OCI-LY1 (cell line): ENCODE measurements around the gene HOXC11.

Experiments used
- EZH2 ChIP-seq: fragments of 200-600 bp; sonication (generic), shearing (Covaris generic); IDR thresholded peaks from 2 replicates; pipeline ENCODE4 v1.8.0; 2017; ENCODE audit warnings: borderline replicate concordance, mixed run types, mild to moderate bottlenecking, antibody characterized with exemption, low read length, moderate library complexity, mixed read lengths
- TF ChIP-seq, protein P1 (sequence below): fragments of 200-600 bp; sonication (generic), shearing (Covaris generic); IDR thresholded peaks from 2 replicates; pipeline ENCODE4 v1.5.1; 2017; ENCODE audit warnings: mild to moderate bottlenecking, antibody characterized with exemption, low read length, moderate library complexity, mixed read lengths

DNA sequence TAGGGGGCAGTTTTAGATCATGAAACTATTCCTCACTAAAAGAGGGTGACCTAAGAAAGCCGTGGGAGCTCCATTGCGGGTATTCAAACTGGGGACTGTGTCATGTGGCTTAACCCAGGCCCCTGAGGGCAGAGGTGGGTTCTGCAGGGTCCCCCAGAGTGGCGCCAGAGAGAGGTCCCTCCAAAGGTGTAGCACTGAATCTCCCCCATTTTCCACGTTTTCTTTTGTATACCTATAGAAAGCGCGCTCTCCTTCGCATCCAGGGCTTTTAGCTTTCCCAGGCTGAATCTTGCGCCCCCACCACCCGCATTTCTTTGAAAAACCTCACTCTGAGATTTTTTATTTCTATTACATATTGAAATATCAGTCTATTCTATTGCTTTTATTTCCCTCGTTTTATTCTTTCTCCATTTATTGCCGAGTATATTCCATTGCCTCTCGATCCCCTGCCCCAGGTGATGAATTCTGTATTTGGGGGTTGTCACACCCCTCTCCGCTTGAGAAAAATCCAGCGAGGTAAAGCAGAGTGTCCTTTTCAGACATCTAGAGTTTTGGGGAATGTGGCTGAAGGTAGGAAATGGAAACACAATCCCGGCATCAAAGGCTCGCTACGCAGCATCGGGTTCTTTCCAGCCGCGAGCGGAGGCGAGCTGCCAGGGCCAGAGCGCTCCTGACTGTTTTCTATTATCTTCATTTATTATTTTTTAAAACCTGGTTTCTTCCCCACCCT lies 35.2 kb upstream of the HOXC11 start:
- TF ChIP-seq, protein P1, sequence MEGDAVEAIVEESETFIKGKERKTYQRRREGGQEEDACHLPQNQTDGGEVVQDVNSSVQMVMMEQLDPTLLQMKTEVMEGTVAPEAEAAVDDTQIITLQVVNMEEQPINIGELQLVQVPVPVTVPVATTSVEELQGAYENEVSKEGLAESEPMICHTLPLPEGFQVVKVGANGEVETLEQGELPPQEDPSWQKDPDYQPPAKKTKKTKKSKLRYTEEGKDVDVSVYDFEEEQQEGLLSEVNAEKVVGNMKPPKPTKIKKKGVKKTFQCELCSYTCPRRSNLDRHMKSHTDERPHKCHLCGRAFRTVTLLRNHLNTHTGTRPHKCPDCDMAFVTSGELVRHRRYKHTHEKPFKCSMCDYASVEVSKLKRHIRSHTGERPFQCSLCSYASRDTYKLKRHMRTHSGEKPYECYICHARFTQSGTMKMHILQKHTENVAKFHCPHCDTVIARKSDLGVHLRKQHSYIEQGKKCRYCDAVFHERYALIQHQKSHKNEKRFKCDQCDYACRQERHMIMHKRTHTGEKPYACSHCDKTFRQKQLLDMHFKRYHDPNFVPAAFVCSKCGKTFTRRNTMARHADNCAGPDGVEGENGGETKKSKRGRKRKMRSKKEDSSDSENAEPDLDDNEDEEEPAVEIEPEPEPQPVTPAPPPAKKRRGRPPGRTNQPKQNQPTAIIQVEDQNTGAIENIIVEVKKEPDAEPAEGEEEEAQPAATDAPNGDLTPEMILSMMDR, result no peak
- TF ChIP-seq EZH2, result no peak
